ENCODE measurements around the gene SEPHS2. TPM values are rescaled to one million over a fixed set of nuclear protein-coding genes. Genes with fewer than 3 reads are reported as not detected.

Gene SEPHS2
- total RNA-seq, 1 donor from 2014 or later: 30.5 TPM

DNA sequence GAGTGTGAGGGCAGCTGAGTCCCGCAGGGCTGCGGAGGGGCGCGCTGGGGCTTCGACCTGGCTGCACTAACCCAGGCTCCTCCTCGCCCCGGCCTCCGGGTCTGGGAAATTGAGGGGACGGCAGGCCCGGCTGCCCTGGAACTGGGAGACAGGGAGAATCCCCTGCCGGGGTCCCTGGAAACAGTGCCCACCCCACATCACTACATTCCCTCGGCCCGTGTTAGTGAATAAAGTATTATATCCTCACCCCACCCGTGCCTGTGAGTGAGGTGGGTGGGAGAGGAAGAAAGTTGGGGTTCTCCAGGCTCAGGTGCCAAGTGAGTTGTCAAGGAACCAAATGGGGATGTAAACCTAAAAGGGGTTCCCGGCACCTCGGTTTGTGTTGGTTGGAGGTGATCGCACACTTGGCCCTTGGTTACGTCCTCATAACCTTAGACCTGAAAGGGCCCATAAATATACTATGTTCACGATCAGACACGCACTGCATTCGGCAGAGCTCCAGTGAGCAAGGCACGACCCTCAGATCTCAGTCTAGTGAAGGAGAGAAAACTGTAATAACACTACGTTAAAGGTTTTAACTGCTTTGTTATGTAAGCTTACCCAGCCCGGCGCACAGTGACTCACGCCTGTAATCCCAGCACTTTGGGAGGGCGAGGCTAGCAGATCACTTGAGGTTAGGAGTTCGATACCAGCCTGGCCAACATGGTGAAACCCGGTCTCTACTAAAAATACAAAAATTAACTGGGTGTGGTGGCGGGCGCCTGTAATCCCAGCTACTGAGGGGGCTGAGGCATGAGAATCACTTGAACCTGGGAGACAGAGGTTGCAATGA lies 27.1 kb downstream of the SEPHS2 start:
- peaks cover 17% of the 10 kb centered on the region for H3K36me3 Mint-ChIP-seq (ENCODE audit: low read depth)
- H3K4me1 Mint-ChIP-seq: peaks cover 22% of the 10 kb centered on the region
- H3K27me3 Mint-ChIP-seq (ENCODE audit: low read depth): no peaks in the 10 kb centered on the region
- peak overlapping the region; percentile 57 for H3K4me3 Mint-ChIP-seq
- no peak overlapping the region for H3K27ac Mint-ChIP-seq (ENCODE audit: unreplicated experiment)
- TF ChIP-seq, protein P1, sequence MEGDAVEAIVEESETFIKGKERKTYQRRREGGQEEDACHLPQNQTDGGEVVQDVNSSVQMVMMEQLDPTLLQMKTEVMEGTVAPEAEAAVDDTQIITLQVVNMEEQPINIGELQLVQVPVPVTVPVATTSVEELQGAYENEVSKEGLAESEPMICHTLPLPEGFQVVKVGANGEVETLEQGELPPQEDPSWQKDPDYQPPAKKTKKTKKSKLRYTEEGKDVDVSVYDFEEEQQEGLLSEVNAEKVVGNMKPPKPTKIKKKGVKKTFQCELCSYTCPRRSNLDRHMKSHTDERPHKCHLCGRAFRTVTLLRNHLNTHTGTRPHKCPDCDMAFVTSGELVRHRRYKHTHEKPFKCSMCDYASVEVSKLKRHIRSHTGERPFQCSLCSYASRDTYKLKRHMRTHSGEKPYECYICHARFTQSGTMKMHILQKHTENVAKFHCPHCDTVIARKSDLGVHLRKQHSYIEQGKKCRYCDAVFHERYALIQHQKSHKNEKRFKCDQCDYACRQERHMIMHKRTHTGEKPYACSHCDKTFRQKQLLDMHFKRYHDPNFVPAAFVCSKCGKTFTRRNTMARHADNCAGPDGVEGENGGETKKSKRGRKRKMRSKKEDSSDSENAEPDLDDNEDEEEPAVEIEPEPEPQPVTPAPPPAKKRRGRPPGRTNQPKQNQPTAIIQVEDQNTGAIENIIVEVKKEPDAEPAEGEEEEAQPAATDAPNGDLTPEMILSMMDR (conservative IDR thresholded peaks at IDR 0.05): no peak
- H3K9me3 Mint-ChIP-seq: no peaks in the 10 kb centered on the region
- DNase-seq (ENCODE audit: low read depth, low spot score): no peak

DNA sequence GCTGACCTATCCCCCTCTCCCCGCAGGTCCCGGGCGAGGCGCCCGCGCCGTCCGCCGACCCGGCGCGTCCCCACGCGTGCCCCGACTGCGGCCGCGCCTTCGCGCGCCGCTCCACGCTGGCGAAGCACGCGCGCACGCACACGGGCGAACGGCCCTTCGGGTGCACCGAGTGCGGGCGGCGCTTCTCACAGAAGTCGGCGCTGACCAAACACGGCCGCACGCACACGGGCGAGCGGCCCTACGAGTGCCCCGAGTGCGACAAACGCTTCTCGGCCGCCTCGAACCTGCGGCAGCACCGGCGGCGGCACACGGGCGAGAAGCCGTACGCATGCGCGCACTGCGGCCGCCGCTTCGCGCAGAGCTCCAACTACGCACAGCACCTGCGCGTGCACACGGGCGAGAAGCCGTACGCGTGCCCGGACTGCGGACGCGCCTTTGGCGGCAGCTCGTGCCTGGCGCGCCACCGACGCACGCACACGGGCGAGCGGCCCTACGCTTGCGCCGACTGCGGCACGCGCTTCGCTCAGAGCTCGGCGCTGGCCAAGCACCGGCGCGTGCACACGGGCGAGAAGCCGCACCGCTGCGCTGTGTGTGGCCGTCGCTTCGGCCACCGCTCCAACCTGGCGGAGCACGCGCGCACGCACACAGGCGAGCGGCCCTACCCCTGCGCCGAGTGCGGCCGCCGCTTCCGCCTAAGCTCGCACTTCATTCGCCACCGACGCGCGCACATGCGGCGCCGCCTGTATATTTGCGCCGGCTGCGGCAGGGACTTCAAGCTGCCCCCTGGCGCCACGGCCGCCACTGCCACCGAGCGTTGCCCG lies 27.9 kb downstream of the SEPHS2 start:
- TF ChIP-seq, protein P1 (conservative IDR thresholded peaks at IDR 0.05): peak; percentile 43
- Mint-ChIP-seq H3K4me1 (peaks cover 22% of the 10 kb centered on the region), H3K27ac (ENCODE audit: unreplicated experiment) (no peak overlapping the region), H3K27me3 (ENCODE audit: low read depth) (no peaks in the 10 kb centered on the region), H3K9me3 (no peaks in the 10 kb centered on the region), H3K4me3 (no peak overlapping the region), H3K36me3 (ENCODE audit: low read depth) (peaks cover 17% of the 10 kb centered on the region)
- peak; percentile 75 for DNase-seq (ENCODE audit: low read depth, low spot score)

DNA sequence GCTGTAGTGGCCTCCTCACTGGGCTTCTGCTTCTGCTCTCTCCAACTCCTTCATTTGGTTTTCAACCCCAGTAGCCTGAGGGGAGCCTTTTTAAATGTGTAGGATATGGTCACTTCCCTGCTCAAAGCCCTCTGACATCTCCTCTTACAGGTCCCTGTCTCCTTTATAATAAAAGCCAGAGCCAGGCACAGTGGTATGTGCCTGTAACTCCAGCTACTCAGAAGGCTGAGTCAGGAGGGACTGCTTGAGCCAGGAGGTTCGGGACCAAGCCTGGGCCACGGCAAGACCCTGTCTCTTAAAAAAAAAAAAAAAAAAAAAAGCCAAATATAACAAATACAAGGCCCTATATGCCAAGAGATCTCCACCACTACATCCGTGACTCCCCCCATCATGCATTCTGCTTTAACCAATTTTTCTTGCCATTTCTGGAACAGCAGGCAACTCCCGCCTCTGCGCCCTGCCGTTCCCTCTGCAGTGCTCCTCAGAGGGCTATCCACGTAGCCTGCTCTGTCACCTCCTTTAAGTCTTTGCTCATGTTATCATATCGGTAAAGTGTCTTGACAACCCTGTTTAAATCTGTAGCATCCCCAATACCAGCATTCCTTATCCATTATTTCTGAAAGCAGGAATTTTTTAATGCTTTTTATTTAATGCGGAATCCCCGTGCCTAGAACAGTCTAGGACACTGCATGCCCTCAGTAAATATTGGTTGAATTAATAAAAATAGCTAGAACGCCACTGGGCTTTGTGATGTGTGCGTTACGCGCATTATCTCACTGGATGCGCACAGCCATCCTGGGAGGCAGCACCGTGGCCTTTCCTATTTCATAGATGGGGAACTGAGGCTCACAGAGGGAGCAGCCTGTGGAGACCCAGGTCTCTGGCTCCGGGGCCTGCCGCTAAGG lies 28.8 kb downstream of the SEPHS2 start:
- no peaks in the 10 kb centered on the region for H3K27me3 Mint-ChIP-seq (ENCODE audit: low read depth)
- H3K36me3 Mint-ChIP-seq (ENCODE audit: low read depth): peaks cover 15% of the 10 kb centered on the region
- no peak for DNase-seq (ENCODE audit: low read depth, low spot score)
- peak overlapping the region; percentile 25 for H3K4me3 Mint-ChIP-seq
- TF ChIP-seq, protein P1 (conservative IDR thresholded peaks at IDR 0.05): no peak
- H3K4me1 Mint-ChIP-seq: peaks cover 25% of the 10 kb centered on the region
- H3K27ac Mint-ChIP-seq (ENCODE audit: unreplicated experiment): no peak overlapping the region
- no peaks in the 10 kb centered on the region for H3K9me3 Mint-ChIP-seq

DNA sequence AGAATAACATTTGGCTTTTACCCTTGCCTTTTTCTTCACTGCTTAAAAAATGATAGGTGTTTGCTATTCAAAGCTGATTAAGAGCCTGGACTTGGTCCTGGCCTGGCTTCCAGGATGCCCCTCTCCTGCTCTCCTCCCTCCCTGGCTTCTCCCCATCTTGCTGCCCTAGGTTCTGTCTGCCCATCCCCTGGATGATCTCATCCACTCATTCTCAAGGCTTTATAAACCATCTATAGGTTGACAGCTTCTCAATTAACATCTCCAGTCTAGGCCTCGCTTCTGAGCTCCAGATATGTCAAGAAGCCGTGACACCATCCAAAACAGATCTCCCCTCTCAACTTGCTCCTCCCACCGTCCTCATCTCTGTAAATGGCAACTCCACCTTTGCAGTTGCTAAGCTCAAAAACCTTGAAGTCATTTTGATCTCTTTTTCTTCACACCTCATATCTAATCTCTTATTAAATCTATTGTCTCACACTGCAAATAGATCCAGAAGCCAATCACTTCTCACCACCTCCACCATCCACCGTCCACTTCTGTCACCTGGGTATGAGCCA lies 29.5 kb downstream of the SEPHS2 start:
- Mint-ChIP-seq H3K4me1 (peaks cover 26% of the 10 kb centered on the region), H3K4me3 (peak overlapping the region; percentile 25), H3K36me3 (ENCODE audit: low read depth) (peaks cover 10% of the 10 kb centered on the region), H3K27me3 (ENCODE audit: low read depth) (no peaks in the 10 kb centered on the region), H3K27ac (ENCODE audit: unreplicated experiment) (no peak overlapping the region), H3K9me3 (no peaks in the 10 kb centered on the region)
- no peak for DNase-seq (ENCODE audit: low read depth, low spot score)
- TF ChIP-seq, protein P1 (conservative IDR thresholded peaks at IDR 0.05): no peak

DNA sequence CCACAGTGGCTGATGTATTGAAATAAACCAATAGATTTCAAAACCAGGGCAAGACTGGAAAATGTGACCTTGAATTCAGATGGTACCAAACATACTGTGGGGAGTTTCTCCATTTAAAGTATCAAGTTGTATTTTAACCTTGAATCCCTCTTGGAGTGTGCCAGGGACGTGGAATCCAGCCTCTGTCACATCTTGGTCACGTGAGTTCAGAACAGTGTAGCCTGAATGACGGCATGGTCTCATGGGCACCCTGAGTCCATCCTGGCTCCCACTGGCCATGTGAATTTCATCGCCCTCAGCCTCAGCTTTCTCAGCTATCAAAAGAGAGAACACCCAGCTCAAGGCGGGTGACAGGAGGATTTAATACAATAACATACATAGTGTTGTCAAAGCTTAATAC lies 31.5 kb downstream of the SEPHS2 start:
- H3K9me3 Mint-ChIP-seq: no peaks in the 10 kb centered on the region
- H3K27me3 Mint-ChIP-seq (ENCODE audit: low read depth): no peaks in the 10 kb centered on the region
- no peak for DNase-seq (ENCODE audit: low read depth, low spot score)
- peak overlapping the region; percentile 38 for H3K4me3 Mint-ChIP-seq
- H3K4me1 Mint-ChIP-seq: peaks cover 32% of the 10 kb centered on the region
- no peak overlapping the region for H3K27ac Mint-ChIP-seq (ENCODE audit: unreplicated experiment)
- TF ChIP-seq, protein P1 (conservative IDR thresholded peaks at IDR 0.05): no peak
- H3K36me3 Mint-ChIP-seq (ENCODE audit: low read depth): no peaks in the 10 kb centered on the region
